NOMO-1 treated with DMSO at 0.1 percent for 48 hours (cell line): Measurements from ENCODE around the gene LIME1.

Source experiments
- DNase-seq: peaks from one replicate; lab custom pipeline; 2025; ENCODE audit not compliant: unreplicated experiment; lab: John Stamatoyannopoulos, UW

The LIME1 gene

GRCh38 chr20:63735859-63736718 is at the start of gene LIME1:
LIME1 (plus strand) TSS chr20:63736664; CDS start chr20:63737550, 886 bp downstream.
- DNase-seq, result no peak

- DNase-seq, result no peak
These were observed 48.9 kb upstream of the LIME1 start for GRCh38 chr20:63687419-63688178.

GRCh38 chr20:63688228-63689045 is 48.0 kb upstream of the LIME1 start:
- no peak for DNase-seq

GRCh38 chr20:63689046-63690002 is 47.1 kb upstream of the LIME1 start:
- DNase-seq, result no peak

GRCh38 chr20:63690003-63690897 is 46.2 kb upstream of the LIME1 start:
- DNase-seq, result no peak

- no peak for DNase-seq
These were observed 45.4 kb upstream of the LIME1 start for GRCh38 chr20:63690898-63691710.

GRCh38 chr20:63691711-63692435 is 44.6 kb upstream of the LIME1 start:
- no peak for DNase-seq

GRCh38 chr20:63692436-63693082 is 43.9 kb upstream of the LIME1 start:
- no peak for DNase-seq

- no peak for DNase-seq
These were observed 43.3 kb upstream of the LIME1 start for GRCh38 chr20:63693083-63693732.

GRCh38 chr20:63693733-63694583 is 42.5 kb upstream of the LIME1 start:
- no peak for DNase-seq

- no peak for DNase-seq
These were observed 41.7 kb upstream of the LIME1 start for GRCh38 chr20:63694584-63695423.

- no peak for DNase-seq
These were observed 40.8 kb upstream of the LIME1 start for GRCh38 chr20:63695424-63696305.

- DNase-seq, result no peak
These were observed 40.2 kb upstream of the LIME1 start for GRCh38 chr20:63696306-63696627.
